HCT116 (cell line): ENCODE results near the gene ST3GAL5.

Source experiments
- CTCF ChIP-seq, 3 experiments: fragments of 200-600 bp in 1 of 3; sonication (generic) in 1 of 3; IDR thresholded peaks in 2 of 3; conservative IDR thresholded peaks in 1 of 3; 2 replicates each; pipeline ENCODE4 v1.5.1; 2012 to 2017; ENCODE audit warnings: low read depth in 2 of 3, low read length in 2 of 3, antibody characterized with exemption in 1 of 3, borderline replicate concordance in 1 of 3, control low read depth in 1 of 3, mild to moderate bottlenecking in 1 of 3, mixed read lengths in 1 of 3, mixed run types in 1 of 3, moderate library complexity in 1 of 3; ENCODE audit not compliant: insufficient read depth in 1 of 3
- MAX ChIP-seq: IDR thresholded peaks from 2 replicates; pipeline ENCODE4 v1.6.1; 2012
- POLR2AphosphoS5 ChIP-seq: IDR thresholded peaks from 2 replicates; pipeline ENCODE4 v1.6.1; 2011; ENCODE audit warnings: mild to moderate bottlenecking, low read depth, low read length, moderate library complexity

- no peak for TF ChIP-seq MAX
- TF ChIP-seq POLR2AphosphoS5 = no peak
- no peak for TF ChIP-seq CTCF (IDR thresholded peaks at IDR 0.05 in 2 of 3, conservative IDR thresholded peaks at IDR 0.05 in 1 of 3; ENCODE audit: borderline replicate concordance in 1 of 3, insufficient read depth in 1 of 3, low read depth in 2 of 3, low read length in 2 of 3)
These were observed 88.2 kb downstream of the ST3GAL5 start for GRCh38 chr2:85800586-85800985.
